Uterus (tissue), 4 donors: Measurements from ENCODE around the gene PSMB1. TPM values are rescaled to one million over a fixed set of nuclear protein-coding genes. Genes with fewer than 3 reads are reported as not detected.
"Not testable (repeated sequence)": the region's sequence is repeated elsewhere in the genome, so short reads cannot be mapped to it uniquely, and the experiment has no call there.

Experiments
- DNase-seq, 2 donors: peaks; one replicate each; pipeline ENCODE4 v3.0.0-alpha.2; 2019 to 2020
- H3K27ac ChIP-seq, 2 donors: fragments of 200-600 bp; sonication (generic); 1 replicate in 1 of 2; 2 replicates in 1 of 2; pipeline ENCODE4 v1.5.1; 2016 to 2018
- H3K27me3 ChIP-seq, 2 donors: fragments of 200-600 bp; sonication (generic); one replicate each; pipeline ENCODE4 v1.5.1; 2018 to 2019; ENCODE audit warnings: control low read depth in 1 of 2
- H3K36me3 ChIP-seq, 2 donors: fragments of 200-600 bp; sonication (generic); one replicate each; pipeline ENCODE4 v1.5.1; 2019; ENCODE audit warnings: control low read depth in 1 of 2
- H3K4me1 ChIP-seq, 2 donors: fragments of 200-600 bp; sonication (generic); one replicate each; pipeline ENCODE4 v1.5.1; 2018 to 2019; ENCODE audit warnings: control low read depth in 1 of 2
- H3K4me3 ChIP-seq, 2 donors: fragments of 200-600 bp; sonication (generic); 1 replicate in 1 of 2; 2 replicates in 1 of 2; pipeline ENCODE4 v1.5.1; 2018 to 2019; ENCODE audit warnings: mild to moderate bottlenecking in 1 of 2
- H3K9me3 ChIP-seq, 2 donors: fragments of 200-600 bp; sonication (generic); one replicate each; pipeline ENCODE4 v1.5.1; 2019; ENCODE audit warnings: control low read depth in 1 of 2
- POLR2A ChIP-seq, 2 donors: fragments of 450-650 bp; IDR thresholded peaks; one replicate each; pipeline ENCODE4 v1.6.1; 2016; ENCODE audit warnings: antibody characterized with exemption in 2 of 2, mild to moderate bottlenecking in 1 of 2, moderate library complexity in 1 of 2
- intact Hi-C: fragments of 100-400 bp; cut with DNase I; formaldehyde crosslinking; loops from one replicate; pipeline ENCODE4 v1.15.1; 2023; ENCODE audit warnings: low total_unique reads
- total RNA-seq, 4 donors: library from RNA; depleted of rRNA in 3 of 4; stranded (reverse); fragments of >200 nt in 3 of 4; gene quantifications; one replicate each; pipeline versions ENCODE4 v1.1.0 to v1.2.4, GENCODE V29; 2014 to 2023
- TF ChIP-seq, protein P1 (sequence below), 4 experiments: fragments of 200-600 bp in 2 of 4; fragments of 450-650 bp in 2 of 4; sonication (generic) in 2 of 4; IDR thresholded peaks; one replicate each; pipeline ENCODE4 v1.5.1; 2016 to 2019; ENCODE audit warnings: antibody characterized with exemption in 4 of 4, mild to moderate bottlenecking in 2 of 4, moderate library complexity in 1 of 4
- donor health status: DM: yes; HTN: yes; CAD: no.

Gene PSMB1
- total RNA-seq, 4 donors from 2014 or later = 109 to 169 (median 144) TPM

GRCh38 chr6:170506446-170506845, 46.7 kb downstream of the PSMB1 start:
- H3K27ac ChIP-seq = no peak overlapping the region
- intact Hi-C loops = no loop called here
- no peaks in the 10 kb centered on the region for H3K4me1 ChIP-seq
- H3K36me3 ChIP-seq = no peaks in the 10 kb centered on the region
- H3K4me3 ChIP-seq = no peak overlapping the region
- no peaks in the 10 kb centered on the region for H3K27me3 ChIP-seq
- H3K9me3 ChIP-seq = peaks cover 0 to 4% of the 10 kb centered on the region in 2 donors
- no peak for DNase-seq
- TF ChIP-seq POLR2A (IDR thresholded peaks at IDR 0.05) = no peak
- TF ChIP-seq, protein P1, sequence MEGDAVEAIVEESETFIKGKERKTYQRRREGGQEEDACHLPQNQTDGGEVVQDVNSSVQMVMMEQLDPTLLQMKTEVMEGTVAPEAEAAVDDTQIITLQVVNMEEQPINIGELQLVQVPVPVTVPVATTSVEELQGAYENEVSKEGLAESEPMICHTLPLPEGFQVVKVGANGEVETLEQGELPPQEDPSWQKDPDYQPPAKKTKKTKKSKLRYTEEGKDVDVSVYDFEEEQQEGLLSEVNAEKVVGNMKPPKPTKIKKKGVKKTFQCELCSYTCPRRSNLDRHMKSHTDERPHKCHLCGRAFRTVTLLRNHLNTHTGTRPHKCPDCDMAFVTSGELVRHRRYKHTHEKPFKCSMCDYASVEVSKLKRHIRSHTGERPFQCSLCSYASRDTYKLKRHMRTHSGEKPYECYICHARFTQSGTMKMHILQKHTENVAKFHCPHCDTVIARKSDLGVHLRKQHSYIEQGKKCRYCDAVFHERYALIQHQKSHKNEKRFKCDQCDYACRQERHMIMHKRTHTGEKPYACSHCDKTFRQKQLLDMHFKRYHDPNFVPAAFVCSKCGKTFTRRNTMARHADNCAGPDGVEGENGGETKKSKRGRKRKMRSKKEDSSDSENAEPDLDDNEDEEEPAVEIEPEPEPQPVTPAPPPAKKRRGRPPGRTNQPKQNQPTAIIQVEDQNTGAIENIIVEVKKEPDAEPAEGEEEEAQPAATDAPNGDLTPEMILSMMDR (IDR thresholded peaks at IDR 0.05) = no peak

DNA sequence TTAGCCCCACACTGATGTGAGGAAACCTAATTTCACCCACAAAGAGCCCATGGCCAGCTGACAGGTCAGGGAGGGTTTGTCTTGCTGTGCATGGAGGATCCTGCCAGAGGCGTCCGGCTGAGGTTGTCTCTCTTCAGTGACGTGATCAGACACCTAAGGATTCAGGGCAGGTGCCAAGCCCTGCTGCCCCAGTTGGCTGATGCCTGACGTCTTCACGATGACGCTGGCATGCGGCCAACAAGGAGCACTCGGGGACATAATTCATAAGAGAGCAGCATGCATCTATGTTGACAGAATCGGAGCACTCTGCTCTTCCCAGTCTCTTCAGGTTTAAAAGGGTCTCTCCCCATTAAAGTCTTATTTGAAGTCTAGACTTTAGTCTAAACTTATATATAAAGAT, 47.8 kb downstream of the PSMB1 start:
- Histone ChIP-seq H3K4me3 (no peak overlapping the region), H3K27ac (no peak overlapping the region), H3K27me3 (no peaks in the 10 kb centered on the region), H3K9me3 (peaks cover 0 to 4% of the 10 kb centered on the region in 2 donors), H3K4me1 (no peaks in the 10 kb centered on the region), H3K36me3 (no peaks in the 10 kb centered on the region)
- no peak for DNase-seq
- intact Hi-C loops = no loop called here
- TF ChIP-seq POLR2A (IDR thresholded peaks at IDR 0.05) = no peak
- TF ChIP-seq, protein P1 (IDR thresholded peaks at IDR 0.05) = no peak

- no peak for DNase-seq
- no peak overlapping the region for H3K4me3 ChIP-seq
- H3K4me1 ChIP-seq = no peaks in the 10 kb centered on the region
- H3K27ac ChIP-seq = no peak overlapping the region
- H3K9me3 ChIP-seq = peaks cover 0 to 4% of the 10 kb centered on the region in 2 donors
- no peaks in the 10 kb centered on the region for H3K36me3 ChIP-seq
- no peaks in the 10 kb centered on the region for H3K27me3 ChIP-seq
- TF ChIP-seq POLR2A (IDR thresholded peaks at IDR 0.05) = no peak
- TF ChIP-seq, protein P1 (IDR thresholded peaks at IDR 0.05) = no peak
- intact Hi-C loops = no loop called here
These were observed 48.6 kb downstream of the PSMB1 start for GRCh38 chr6:170504479-170504878.

- Histone ChIP-seq H3K4me1 (no peaks in the 10 kb centered on the region), H3K36me3 (no peaks in the 10 kb centered on the region), H3K9me3 (peaks cover 0 to 4% of the 10 kb centered on the region in 2 donors), H3K27me3 (no peaks in the 10 kb centered on the region), H3K4me3 (no peak overlapping the region), H3K27ac (no peak overlapping the region)
- DNase-seq = no peak
- TF ChIP-seq, protein P1 (IDR thresholded peaks at IDR 0.05) = no peak
- no peak for TF ChIP-seq POLR2A (IDR thresholded peaks at IDR 0.05)
- intact Hi-C loops = no loop called here
These were observed 49.7 kb downstream of the PSMB1 start for GRCh38 chr6:170503414-170503761.

- H3K27me3 ChIP-seq, H3K9me3 ChIP-seq, H3K4me3 ChIP-seq, DNase-seq, H3K4me1 ChIP-seq, intact Hi-C loops, H3K36me3 ChIP-seq, H3K27ac ChIP-seq: not testable (repeated sequence)
These were observed 50.2 kb downstream of the PSMB1 start for GRCh38 chr6:170502733-170503413.

- DNase-seq, H3K27me3 ChIP-seq, H3K27ac ChIP-seq, intact Hi-C loops, H3K4me1 ChIP-seq, H3K36me3 ChIP-seq, H3K4me3 ChIP-seq, H3K9me3 ChIP-seq: not testable (repeated sequence)
These were observed 50.8 kb downstream of the PSMB1 start for GRCh38 chr6:170502268-170502667.
